Measurements from ENCODE around the gene FAM168B.

FAM168B gene

DNA sequence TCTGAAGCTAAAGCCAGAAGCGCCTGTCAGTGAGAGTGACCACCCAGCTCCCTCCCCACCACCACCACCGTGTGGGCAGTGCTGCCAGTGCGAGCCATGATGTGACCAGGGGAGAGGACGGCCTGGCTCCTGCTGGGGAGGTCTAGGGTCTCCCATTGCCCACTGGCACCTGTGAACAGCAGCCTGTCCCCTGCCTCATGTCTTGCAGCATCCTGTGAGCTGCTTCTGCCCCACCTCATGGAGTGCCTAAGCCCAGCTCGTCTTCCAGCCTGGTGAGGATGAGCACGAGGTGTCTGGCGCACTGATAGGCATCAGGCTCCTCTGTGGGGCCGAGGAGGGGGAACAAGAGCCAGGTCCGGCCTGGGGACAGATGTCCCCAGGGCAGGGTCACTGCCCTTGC lies 61.4 kb downstream of the FAM168B start:
- DNase-seq (ENCODE audit: low read depth), result no peak
- no peak overlapping the region for H3K4me3 ChIP-seq (ENCODE audit: low read depth, low read length)
- TF ChIP-seq, protein P1, sequence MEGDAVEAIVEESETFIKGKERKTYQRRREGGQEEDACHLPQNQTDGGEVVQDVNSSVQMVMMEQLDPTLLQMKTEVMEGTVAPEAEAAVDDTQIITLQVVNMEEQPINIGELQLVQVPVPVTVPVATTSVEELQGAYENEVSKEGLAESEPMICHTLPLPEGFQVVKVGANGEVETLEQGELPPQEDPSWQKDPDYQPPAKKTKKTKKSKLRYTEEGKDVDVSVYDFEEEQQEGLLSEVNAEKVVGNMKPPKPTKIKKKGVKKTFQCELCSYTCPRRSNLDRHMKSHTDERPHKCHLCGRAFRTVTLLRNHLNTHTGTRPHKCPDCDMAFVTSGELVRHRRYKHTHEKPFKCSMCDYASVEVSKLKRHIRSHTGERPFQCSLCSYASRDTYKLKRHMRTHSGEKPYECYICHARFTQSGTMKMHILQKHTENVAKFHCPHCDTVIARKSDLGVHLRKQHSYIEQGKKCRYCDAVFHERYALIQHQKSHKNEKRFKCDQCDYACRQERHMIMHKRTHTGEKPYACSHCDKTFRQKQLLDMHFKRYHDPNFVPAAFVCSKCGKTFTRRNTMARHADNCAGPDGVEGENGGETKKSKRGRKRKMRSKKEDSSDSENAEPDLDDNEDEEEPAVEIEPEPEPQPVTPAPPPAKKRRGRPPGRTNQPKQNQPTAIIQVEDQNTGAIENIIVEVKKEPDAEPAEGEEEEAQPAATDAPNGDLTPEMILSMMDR (IDR thresholded peaks at IDR 0.05; ENCODE audit: low read depth, low read length, missing control alignments), result no peak
- in situ Hi-C loops (cut with HindIII; ENCODE audit: low sequenced_read_pairs), result no loop called here

- in situ Hi-C loops (cut with HindIII; ENCODE audit: low sequenced_read_pairs), result no loop called here
- no peak for DNase-seq (ENCODE audit: low read depth)
- H3K4me3 ChIP-seq (ENCODE audit: low read depth, low read length), result no peak overlapping the region
- TF ChIP-seq, protein P1 (IDR thresholded peaks at IDR 0.05; ENCODE audit: low read depth, low read length, missing control alignments), result no peak
These were observed 61.8 kb downstream of the FAM168B start for GRCh38 chr2:131031431-131031841.

DNA sequence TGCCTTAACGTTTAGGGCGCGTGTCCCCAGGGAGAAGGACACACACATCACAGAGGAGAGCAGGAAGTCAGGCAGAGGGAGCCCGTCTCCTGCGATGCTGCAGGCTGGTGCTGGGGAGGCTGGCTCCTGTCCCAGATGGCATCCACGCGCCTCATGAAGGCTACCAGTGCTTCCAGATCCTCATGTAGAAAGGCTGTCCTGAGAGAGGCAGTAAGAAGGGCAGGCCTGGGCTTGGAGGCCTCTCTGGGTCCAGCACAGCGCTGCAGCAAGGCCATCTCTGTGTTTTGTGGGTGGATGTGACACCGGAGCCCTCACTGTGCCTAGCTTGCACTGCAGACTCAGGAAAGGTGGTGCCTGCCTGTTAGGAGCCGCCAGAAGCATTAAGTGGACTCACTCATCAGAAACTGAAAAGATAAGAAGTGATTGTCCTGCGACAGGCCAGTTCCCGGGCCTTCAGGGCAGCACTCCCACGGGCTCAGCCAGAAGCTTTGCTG lies 62.7 kb downstream of the FAM168B start:
- no peak overlapping the region for H3K4me3 ChIP-seq (ENCODE audit: low read depth, low read length)
- no peak for DNase-seq (ENCODE audit: low read depth)
- TF ChIP-seq, protein P1 (IDR thresholded peaks at IDR 0.05; ENCODE audit: low read depth, low read length, missing control alignments), result no peak
- in situ Hi-C loops (cut with HindIII; ENCODE audit: low sequenced_read_pairs), result no loop called here

DNA sequence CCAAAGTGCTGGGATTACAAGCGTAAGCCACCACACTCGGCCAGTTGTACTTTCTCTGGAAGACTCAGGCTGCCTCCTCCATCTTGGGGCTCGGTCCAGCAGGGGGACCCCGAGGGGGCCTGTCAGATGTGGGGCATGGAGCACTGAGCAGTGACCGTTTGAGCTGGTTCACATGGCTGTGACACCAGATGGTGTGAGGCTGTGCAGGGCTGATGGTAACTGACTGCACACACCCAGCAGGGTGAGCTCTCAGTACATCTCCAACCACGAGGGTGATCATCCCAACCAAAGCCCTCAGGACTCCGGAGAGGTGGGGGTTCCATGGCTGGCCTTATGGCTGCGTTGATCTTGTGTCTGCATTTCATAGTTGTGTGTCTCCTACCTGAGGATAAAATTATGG lies 63.4 kb downstream of the FAM168B start:
- no peak for DNase-seq (ENCODE audit: low read depth)
- no peak overlapping the region for H3K4me3 ChIP-seq (ENCODE audit: low read depth, low read length)
- TF ChIP-seq, protein P1 (IDR thresholded peaks at IDR 0.05; ENCODE audit: low read depth, low read length, missing control alignments), result no peak
- in situ Hi-C loops (cut with HindIII; ENCODE audit: low sequenced_read_pairs), result no loop called here

- no peak for DNase-seq (ENCODE audit: low read depth)
- no peak overlapping the region for H3K4me3 ChIP-seq (ENCODE audit: low read depth, low read length)
- in situ Hi-C loops (cut with HindIII; ENCODE audit: low sequenced_read_pairs), result no loop called here
- TF ChIP-seq, protein P1 (IDR thresholded peaks at IDR 0.05; ENCODE audit: low read depth, low read length, missing control alignments), result no peak
These were observed 65.4 kb downstream of the FAM168B start for GRCh38 chr2:131027566-131028528.

DNA sequence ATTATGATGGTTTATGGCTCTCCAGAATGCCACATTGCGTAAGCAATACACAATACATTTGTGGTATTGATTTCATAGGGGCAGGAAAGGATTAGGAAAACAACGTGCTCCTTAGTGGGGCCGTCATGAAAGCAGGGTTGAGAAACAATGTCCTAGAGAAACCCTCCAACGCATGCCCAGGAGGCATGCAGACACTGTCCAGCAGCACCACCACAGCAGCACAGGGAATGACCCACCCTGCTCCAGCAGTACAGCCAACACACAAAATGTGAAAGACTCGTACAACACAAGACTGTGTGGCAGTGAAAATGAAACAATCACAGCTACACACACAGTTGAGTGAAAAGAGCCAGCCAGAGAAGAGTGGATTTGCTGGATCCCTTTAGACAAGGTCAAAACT lies 66.3 kb downstream of the FAM168B start:
- in situ Hi-C loops (cut with HindIII; ENCODE audit: low sequenced_read_pairs), result no loop called here

More for the DNA sequence above, 66.3 kb downstream of the FAM168B start:
- TF ChIP-seq, protein P1 (IDR thresholded peaks at IDR 0.05; ENCODE audit: low read depth, low read length, missing control alignments), result no peak
- no peak overlapping the region for H3K4me3 ChIP-seq (ENCODE audit: low read depth, low read length)
- no peak for DNase-seq (ENCODE audit: low read depth)
